PFSK-1 (cell line): Measurements from ENCODE around the gene FBXO15.

Experiments
- POLR2AphosphoS5 ChIP-seq: IDR thresholded peaks from 2 replicates; pipeline ENCODE4 v1.6.1; 2012; ENCODE audit warnings: low read depth, mild to moderate bottlenecking, control low read depth, low read length, moderate library complexity
- SIN3A ChIP-seq: IDR thresholded peaks from 2 replicates; pipeline ENCODE4 v1.6.1; 2012; ENCODE audit warnings: mild to moderate bottlenecking, low read length, moderate library complexity, borderline replicate concordance; ENCODE audit not compliant: insufficient read depth
- TAF1 ChIP-seq: IDR thresholded peaks from 2 replicates; pipeline ENCODE4 v1.6.1; 2012; ENCODE audit warnings: low read length, control low read depth, borderline replicate concordance; ENCODE audit not compliant: insufficient read depth

DNA sequence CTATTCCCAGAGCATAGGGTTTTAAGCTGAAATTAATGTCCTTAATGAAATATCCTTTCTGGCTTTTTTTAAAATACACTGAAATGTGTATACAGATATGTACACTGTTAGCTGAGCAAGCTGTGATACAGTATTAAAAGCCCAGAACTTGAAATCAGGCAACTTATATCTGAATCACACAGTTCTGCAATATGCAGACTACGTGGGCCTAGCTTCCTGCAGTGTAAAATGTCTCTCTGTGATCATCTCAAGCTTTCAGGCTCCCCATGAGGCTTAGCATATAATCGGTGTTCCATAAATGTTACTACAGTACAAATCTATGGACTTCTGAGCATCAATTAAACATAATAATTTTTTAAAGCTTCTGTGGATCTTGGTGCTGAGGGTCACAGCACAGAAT lies 8.2 kb downstream of the FBXO15 start:
- TF ChIP-seq POLR2AphosphoS5 (no peak), SIN3A (no peak), TAF1 (no peak)
